HepG2 (cell line): Measurements from ENCODE around the gene KLF11. TPM values are rescaled to one million over a fixed set of nuclear protein-coding genes. Genes with fewer than 3 reads are reported as not detected.

Experiments used
- ATAC-seq: fragments of 200-7000 bp; cut with Tn5 transposase; 3 replicates; pipeline ENCODE4 v1.9.1; 2020; ENCODE audit warnings: mild to moderate bottlenecking, moderate library complexity
- BruUV-seq: library from RNA; stranded (reverse); fragments of 400-500 nt; replicated peaks from 2 replicates; lab custom pipeline; 2021; lab: Mats Ljungman, UMichigan
- CTCF ChIA-PET: fragments of 300-600 bp; formaldehyde crosslinking; extraction: SDS; loops from one replicate; lab custom pipeline; 2021; ENCODE audit warnings: low total read pairs, inconsistent platforms, low intra/inter-chr PET ratio; lab: Yijun Ruan, JAX
- POLR2A ChIA-PET: fragments of 350-600 bp; sonication (Branson Sonifier 250); formaldehyde crosslinking; loops from one replicate; lab custom pipeline; 2020; ENCODE audit warnings: antibody characterized with exemption, inconsistent platforms; lab: Yijun Ruan, JAX
- DNase-seq: peaks from one replicate; pipeline ENCODE4 v3.0.0-alpha.2; 2015; ENCODE audit warnings: low spot score
- FAIRE-seq: peaks from 3 replicates; lab custom pipeline; 2011; peaks lifted over from hg19 to GRCh38; lab: Jason Lieb, UNC
- H2AFZ ChIP-seq: one replicate; pipeline ENCODE4 v1.6.1; 2011; ENCODE audit warnings: low read length, inconsistent platforms
- H3K27ac ChIP-seq: fragments of 300-600 bp; 3 replicates; pipeline ENCODE4 v1.8.0; 2011; ENCODE audit warnings: mixed run types, mild to moderate bottlenecking, mixed read lengths, low read length, inconsistent platforms; ENCODE audit not compliant: insufficient read depth; ENCODE audit errors: extremely low read length
- H3K27me3 ChIP-seq, 2 experiments: fragments of 200-600 bp in 1 of 2; 2 replicates in 1 of 2; 3 replicates in 1 of 2; pipeline versions ENCODE4 v1.6.0 to v1.8.0; 2011; ENCODE audit warnings: low read length in 2 of 2, mild to moderate bottlenecking in 2 of 2, moderate library complexity in 2 of 2, inconsistent platforms in 1 of 2; ENCODE audit not compliant: insufficient read depth in 2 of 2, control insufficient read depth in 1 of 2
- H3K36me3 ChIP-seq, 2 experiments: fragments of 200-600 bp in 1 of 2; replicated peaks in 1 of 2; 2 replicates in 1 of 2; 3 replicates in 1 of 2; pipeline versions ENCODE4 v1.5.1 to v1.8.0; 2011; ENCODE audit warnings: low read length in 2 of 2, inconsistent platforms in 1 of 2; ENCODE audit not compliant: insufficient read depth in 2 of 2, control insufficient read depth in 1 of 2
- H3K4me1 ChIP-seq: 2 replicates; pipeline ENCODE4 v1.5.1; 2012; ENCODE audit warnings: low read length, inconsistent platforms; ENCODE audit not compliant: insufficient read depth
- H3K4me2 ChIP-seq: 2 replicates; pipeline ENCODE4 v1.6.0; 2011; ENCODE audit warnings: low read depth, low read length, inconsistent platforms
- H3K4me3 ChIP-seq, 3 experiments: fragments of 200-600 bp in 1 of 3; sonication (generic), shearing (Covaris generic) in 1 of 3; replicated peaks in 1 of 3; 2 replicates each; pipeline ENCODE4 v1.5.1; 2011 to 2016; ENCODE audit warnings: low read length in 3 of 3, inconsistent platforms in 2 of 3, low read depth in 2 of 3, mild to moderate bottlenecking in 2 of 3, control low read depth in 1 of 3, mixed read lengths in 1 of 3; ENCODE audit not compliant: insufficient read depth in 1 of 3
- H3K79me2 ChIP-seq: one replicate; pipeline ENCODE4 v1.6.1; 2011; ENCODE audit warnings: low read length, inconsistent platforms; ENCODE audit not compliant: insufficient read depth
- H3K9ac ChIP-seq: 2 replicates; pipeline ENCODE4 v1.6.0; 2011; ENCODE audit warnings: mild to moderate bottlenecking, low read depth, low read length, inconsistent platforms; ENCODE audit not compliant: insufficient read depth
- H3K9me3 ChIP-seq: 2 replicates; pipeline ENCODE4 v1.5.1; 2012; ENCODE audit warnings: mild to moderate bottlenecking, low read length
- H4K20me1 ChIP-seq: 2 replicates; pipeline ENCODE4 v1.6.0; 2011; ENCODE audit warnings: inconsistent platforms, mild to moderate bottlenecking, low read length, moderate library complexity; ENCODE audit not compliant: insufficient read depth
- GABPA ChIP-seq, 2 experiments: IDR thresholded peaks; 2 replicates each; pipeline ENCODE4 v1.6.1; 2011 to 2016; ENCODE audit warnings: low read depth in 2 of 2, low read length in 1 of 2, missing biosample characterization in 1 of 2, missing genetic modification characterization in 1 of 2
- JUND ChIP-seq: sonication (generic); formaldehyde crosslinking; IDR thresholded peaks from 2 replicates; pipeline ENCODE4 v1.8.0; 2022; ENCODE audit warnings: mild to moderate bottlenecking, missing genetic modification reagents
- KDM5A ChIP-seq: fragments of 200-600 bp; sonication (generic); IDR thresholded peaks from 2 replicates; pipeline ENCODE4 v1.7.0; 2018; ENCODE audit warnings: antibody characterized with exemption, mild to moderate bottlenecking, low read length, borderline replicate concordance
- KDM6A ChIP-seq: IDR thresholded peaks from 2 replicates; pipeline ENCODE4 v1.6.1; 2016; ENCODE audit warnings: low read depth
- MYC ChIP-seq: sonication (generic); formaldehyde crosslinking; IDR thresholded peaks from 2 replicates; pipeline ENCODE4 v1.9.0; 2021; ENCODE audit warnings: missing genetic modification reagents, borderline replicate concordance
- MZF1 ChIP-seq: sonication (generic); formaldehyde crosslinking; IDR thresholded peaks from 2 replicates; pipeline ENCODE4 v1.8.1; 2023; ENCODE audit warnings: mild to moderate bottlenecking, missing genetic modification reagents, borderline replicate concordance
- NFE2 ChIP-seq: sonication (generic); formaldehyde crosslinking; IDR thresholded peaks from 2 replicates; pipeline ENCODE4 v1.4.0; 2020; ENCODE audit warnings: missing genetic modification reagents
- SIX1 ChIP-seq: sonication (generic); formaldehyde crosslinking; IDR thresholded peaks from 2 replicates; pipeline ENCODE4 v1.4.0; 2020; ENCODE audit warnings: missing genetic modification reagents, borderline replicate concordance
- SMC3 ChIP-seq: IDR thresholded peaks from 2 replicates; pipeline ENCODE4 v1.6.1; 2011; ENCODE audit warnings: low read length, improper control_type of control experiment
- ZNF879 ChIP-seq: sonication (generic); formaldehyde crosslinking; IDR thresholded peaks from 2 replicates; pipeline ENCODE4 v1.8.1; 2023; ENCODE audit warnings: missing genetic modification reagents
- ZSCAN20 ChIP-seq: sonication (generic); formaldehyde crosslinking; IDR thresholded peaks from 2 replicates; pipeline ENCODE4 v1.4.0; 2020; ENCODE audit warnings: missing genetic modification reagents, mild to moderate bottlenecking, borderline replicate concordance
- WGBS: methylation state at CpG from one replicate; pipeline ENCODE4 v1.1.6; 2017; ENCODE audit warnings: low lambda C conversion rate; 5-methylcytosine and 5-hydroxymethylcytosine counted together
- in situ Hi-C: cut with HindIII; loops from 2 replicates; pipeline ENCODE4 v1.10.0; 2017; ENCODE audit warnings: low pct_unique_long_range_greater_than_20kb; ENCODE audit not compliant: extremely low pct_ligation_motif_present
- intact Hi-C: fragments of 100-400 bp; cut with micrococcal nuclease; formaldehyde crosslinking; loops from one replicate; pipeline ENCODE4 v1.10.0; 2022; ENCODE audit not compliant: unreplicated experiment
- polyA plus RNA-seq, 8 experiments: library from polyadenylated mRNA; depleted of rRNA in 3 of 8; stranded (reverse) in 7 of 8; unstranded in 1 of 8; fragments of >200 nt; fragmentation: Illumina TruSeq in 4 of 8; extraction: Trizol in 4 of 8; gene quantifications; 2 replicates each; pipeline versions ENCODE4 v1.2.1 to v1.2.3, GENCODE V29; 2011 to 2016; ENCODE audit warnings: low read depth in 4 of 8, missing spikeins in 1 of 8, mixed read lengths in 1 of 8; ENCODE audit not compliant: insufficient read depth in 1 of 8
- total RNA-seq, 5 experiments: library from RNA; depleted of rRNA; stranded (reverse); fragments of >200 nt; fragmentation: Illumina TruSeq; extraction: Trizol; gene quantifications; 2 replicates each; pipeline ENCODE4 v1.2.3, GENCODE V29; 2016; ENCODE audit warnings: low read depth in 1 of 5
- TF ChIP-seq, protein P1 (sequence below): sonication (generic); formaldehyde crosslinking; IDR thresholded peaks from 2 replicates; pipeline ENCODE4; 2020; ENCODE audit warnings: missing genetic modification reagents, mild to moderate bottlenecking, borderline replicate concordance
- TF ChIP-seq, protein P2 (sequence below): sonication (generic); formaldehyde crosslinking; IDR thresholded peaks from 2 replicates; pipeline ENCODE4 v1.5.1; 2020; ENCODE audit warnings: mild to moderate bottlenecking, missing genetic modification reagents, moderate library complexity
- TF ChIP-seq, protein P3 (sequence below): sonication (generic); formaldehyde crosslinking; conservative IDR thresholded peaks from 2 replicates; pipeline ENCODE4 v1.4.0; 2020; ENCODE audit warnings: missing genetic modification reagents
- TF ChIP-seq, protein P4 (sequence below): sonication (generic); formaldehyde crosslinking; IDR thresholded peaks from 2 replicates; pipeline ENCODE4 v1.8.0; 2022; ENCODE audit warnings: mild to moderate bottlenecking, missing genetic modification reagents, moderate library complexity
- TF ChIP-seq, protein P5 (sequence below): sonication (generic); formaldehyde crosslinking; IDR thresholded peaks from 2 replicates; pipeline ENCODE4 v1.4.0; 2020; ENCODE audit warnings: mild to moderate bottlenecking, missing genetic modification reagents

The KLF11 gene
- total and polyA plus RNA-seq, 2 of the 13 experiments (the other 11 are each of a cell fraction or from before 2014, with no cell fraction given): 2.5 to 11.8 TPM

DNA sequence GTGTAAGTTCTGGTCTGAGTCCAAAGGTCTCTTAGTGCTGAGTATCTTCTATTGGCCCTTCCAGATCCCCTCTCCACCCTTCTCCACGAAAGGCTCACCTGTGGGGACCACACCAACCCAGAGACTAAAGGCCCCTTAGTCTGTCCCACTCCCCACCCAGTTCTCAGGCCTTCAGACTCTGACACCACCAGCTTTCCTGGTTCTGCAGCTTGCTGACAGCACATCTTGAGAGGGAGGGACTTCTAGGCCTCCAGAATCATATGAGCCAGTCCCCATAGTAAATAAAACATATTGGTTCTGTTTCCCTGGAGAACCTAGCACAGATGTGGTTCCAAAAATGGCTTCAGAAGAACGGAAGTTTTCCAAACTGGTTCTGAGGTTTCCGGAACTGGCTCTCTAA is 38.5 kb upstream of the KLF11 start:
- Histone ChIP-seq H3K36me3 (peaks cover 3 to 16% of the 10 kb centered on the region in 2 experiments; a peak in 3 of 5 replicates), H3K4me2 (no peak overlapping the region), H2AFZ (no peak overlapping the region), H3K27ac (no peak overlapping the region), H4K20me1 (no peaks in the 10 kb centered on the region; the same call in 1 of the 2 replicates), H3K9me3 (no peaks in the 10 kb centered on the region), H3K4me3 (no peak overlapping the region), H3K79me2 (no peaks in the 10 kb centered on the region), H3K27me3 (peaks cover 0 to 9% of the 10 kb centered on the region in 2 experiments; a peak in 1 of 5 replicates), H3K4me1 (peaks cover 19% of the 10 kb centered on the region), H3K9ac (no peak overlapping the region)
- in situ Hi-C loops (no loop called here), intact Hi-C loops (no loop called here)
- 51% methylated on average over 3 of the region's 3 CpGs for WGBS
- TF ChIP-seq SIX1 (CRISPR knock-in tag) (no peak), SMC3 (no peak), KDM5A (no peak), NFE2 (CRISPR knock-in tag) (no peak), KDM6A (CRISPR knock-in tag) (no peak), ZSCAN20 (CRISPR knock-in tag) (no peak), GABPA (IDR thresholded peaks at IDR 0.05; ENCODE audit: low read depth, low read length) (no peak), GABPA (CRISPR knock-in tag; IDR thresholded peaks at IDR 0.05; ENCODE audit: low read depth) (no peak), MYC (CRISPR knock-in tag) (no peak), MZF1 (no peak), ZNF879 (CRISPR knock-in tag) (no peak), JUND (CRISPR knock-in tag) (no peak)
- TF ChIP-seq, protein P1, sequence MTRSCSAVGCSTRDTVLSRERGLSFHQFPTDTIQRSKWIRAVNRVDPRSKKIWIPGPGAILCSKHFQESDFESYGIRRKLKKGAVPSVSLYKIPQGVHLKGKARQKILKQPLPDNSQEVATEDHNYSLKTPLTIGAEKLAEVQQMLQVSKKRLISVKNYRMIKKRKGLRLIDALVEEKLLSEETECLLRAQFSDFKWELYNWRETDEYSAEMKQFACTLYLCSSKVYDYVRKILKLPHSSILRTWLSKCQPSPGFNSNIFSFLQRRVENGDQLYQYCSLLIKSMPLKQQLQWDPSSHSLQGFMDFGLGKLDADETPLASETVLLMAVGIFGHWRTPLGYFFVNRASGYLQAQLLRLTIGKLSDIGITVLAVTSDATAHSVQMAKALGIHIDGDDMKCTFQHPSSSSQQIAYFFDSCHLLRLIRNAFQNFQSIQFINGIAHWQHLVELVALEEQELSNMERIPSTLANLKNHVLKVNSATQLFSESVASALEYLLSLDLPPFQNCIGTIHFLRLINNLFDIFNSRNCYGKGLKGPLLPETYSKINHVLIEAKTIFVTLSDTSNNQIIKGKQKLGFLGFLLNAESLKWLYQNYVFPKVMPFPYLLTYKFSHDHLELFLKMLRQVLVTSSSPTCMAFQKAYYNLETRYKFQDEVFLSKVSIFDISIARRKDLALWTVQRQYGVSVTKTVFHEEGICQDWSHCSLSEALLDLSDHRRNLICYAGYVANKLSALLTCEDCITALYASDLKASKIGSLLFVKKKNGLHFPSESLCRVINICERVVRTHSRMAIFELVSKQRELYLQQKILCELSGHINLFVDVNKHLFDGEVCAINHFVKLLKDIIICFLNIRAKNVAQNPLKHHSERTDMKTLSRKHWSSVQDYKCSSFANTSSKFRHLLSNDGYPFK (CRISPR knock-in tag): no peak
- TF ChIP-seq, protein P2, sequence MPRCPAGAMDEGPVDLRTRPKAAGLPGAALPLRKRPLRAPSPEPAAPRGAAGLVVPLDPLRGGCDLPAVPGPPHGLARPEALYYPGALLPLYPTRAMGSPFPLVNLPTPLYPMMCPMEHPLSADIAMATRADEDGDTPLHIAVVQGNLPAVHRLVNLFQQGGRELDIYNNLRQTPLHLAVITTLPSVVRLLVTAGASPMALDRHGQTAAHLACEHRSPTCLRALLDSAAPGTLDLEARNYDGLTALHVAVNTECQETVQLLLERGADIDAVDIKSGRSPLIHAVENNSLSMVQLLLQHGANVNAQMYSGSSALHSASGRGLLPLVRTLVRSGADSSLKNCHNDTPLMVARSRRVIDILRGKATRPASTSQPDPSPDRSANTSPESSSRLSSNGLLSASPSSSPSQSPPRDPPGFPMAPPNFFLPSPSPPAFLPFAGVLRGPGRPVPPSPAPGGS (CRISPR knock-in tag): no peak
- TF ChIP-seq, protein P3, sequence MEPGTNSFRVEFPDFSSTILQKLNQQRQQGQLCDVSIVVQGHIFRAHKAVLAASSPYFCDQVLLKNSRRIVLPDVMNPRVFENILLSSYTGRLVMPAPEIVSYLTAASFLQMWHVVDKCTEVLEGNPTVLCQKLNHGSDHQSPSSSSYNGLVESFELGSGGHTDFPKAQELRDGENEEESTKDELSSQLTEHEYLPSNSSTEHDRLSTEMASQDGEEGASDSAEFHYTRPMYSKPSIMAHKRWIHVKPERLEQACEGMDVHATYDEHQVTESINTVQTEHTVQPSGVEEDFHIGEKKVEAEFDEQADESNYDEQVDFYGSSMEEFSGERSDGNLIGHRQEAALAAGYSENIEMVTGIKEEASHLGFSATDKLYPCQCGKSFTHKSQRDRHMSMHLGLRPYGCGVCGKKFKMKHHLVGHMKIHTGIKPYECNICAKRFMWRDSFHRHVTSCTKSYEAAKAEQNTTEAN: no peak
- TF ChIP-seq, protein P4, sequence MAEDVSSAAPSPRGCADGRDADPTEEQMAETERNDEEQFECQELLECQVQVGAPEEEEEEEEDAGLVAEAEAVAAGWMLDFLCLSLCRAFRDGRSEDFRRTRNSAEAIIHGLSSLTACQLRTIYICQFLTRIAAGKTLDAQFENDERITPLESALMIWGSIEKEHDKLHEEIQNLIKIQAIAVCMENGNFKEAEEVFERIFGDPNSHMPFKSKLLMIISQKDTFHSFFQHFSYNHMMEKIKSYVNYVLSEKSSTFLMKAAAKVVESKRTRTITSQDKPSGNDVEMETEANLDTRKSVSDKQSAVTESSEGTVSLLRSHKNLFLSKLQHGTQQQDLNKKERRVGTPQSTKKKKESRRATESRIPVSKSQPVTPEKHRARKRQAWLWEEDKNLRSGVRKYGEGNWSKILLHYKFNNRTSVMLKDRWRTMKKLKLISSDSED (CRISPR knock-in tag): no peak
- TF ChIP-seq, protein P5, sequence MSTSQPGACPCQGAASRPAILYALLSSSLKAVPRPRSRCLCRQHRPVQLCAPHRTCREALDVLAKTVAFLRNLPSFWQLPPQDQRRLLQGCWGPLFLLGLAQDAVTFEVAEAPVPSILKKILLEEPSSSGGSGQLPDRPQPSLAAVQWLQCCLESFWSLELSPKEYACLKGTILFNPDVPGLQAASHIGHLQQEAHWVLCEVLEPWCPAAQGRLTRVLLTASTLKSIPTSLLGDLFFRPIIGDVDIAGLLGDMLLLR (CRISPR knock-in tag): no peak
- ChIA-PET POLR2A (no interaction called here), CTCF (no interaction called here)
- DNase-seq (no peak), ATAC-seq (peak; percentile 2; the same call in 1 of the 3 replicates), FAIRE-seq (no peak)
- no TSS peak for BruUV-seq
